ENCODE measurements around the gene ACTR5. TPM values are rescaled to one million over a fixed set of nuclear protein-coding genes. Genes with fewer than 3 reads are reported as not detected.

The ACTR5 gene
- 4.7 and 5.9 TPM in 2 replicates for total RNA-seq

GRCh38 chr20:38748097-38748860 lies at the start of gene ACTR5:
Gene ACTR5 (plus strand): TSS chr20:38748460. CDS start chr20:38748479, 19 bp downstream.

GRCh38 chr20:38723848-38724625 lies 24.2 kb upstream of the ACTR5 start, which contains the start of gene SLC32A1:
Gene SLC32A1 (plus strand): TSS chr20:38724486. CDS start chr20:38724725, 239 bp downstream.

GRCh38 chr20:38805502-38805957 lies 57.3 kb downstream of the ACTR5 start, which contains the start of gene PPP1R16B:
Gene PPP1R16B (plus strand): TSS chr20:38805697. CDS start chr20:38835926, 30,229 bp downstream.

Other genes with a start within 250 kb of the ACTR5 start
- not detected in 2 replicates for gene ADIG, start 167.3 kb upstream of the ACTR5 start, total RNA-seq
- gene ARHGAP40, start 146.7 kb upstream of the ACTR5 start, total RNA-seq = 0.74 and 0.92 TPM in 2 replicates
- gene SLC32A1, start 24.0 kb upstream of the ACTR5 start, total RNA-seq = not detected in 2 replicates
- gene PPP1R16B, start 57.2 kb downstream of the ACTR5 start, total RNA-seq = under 0.01 TPM in 1 of 2 replicates, not detected in the other
- 32.0 TPM in 2 replicates for gene FAM83D, start 178.0 kb downstream of the ACTR5 start, total RNA-seq
- gene DHX35, start 213.9 kb downstream of the ACTR5 start, total RNA-seq = 5.0 and 7.2 TPM in 2 replicates

All from airway epithelial cell (primary cell).